Panc1 (cell line): ENCODE results near the gene RIPOR3.

ENCODE experiments used
- CTCF ChIP-seq: fragments of 450-650 bp; IDR thresholded peaks from 2 replicates; pipeline ENCODE4 v1.5.1; 2017; ENCODE audit warnings: mild to moderate bottlenecking
- REST ChIP-seq, 2 experiments: IDR thresholded peaks; 2 replicates each; pipeline ENCODE4 v1.6.1; 2011 to 2012; ENCODE audit warnings: low read depth in 2 of 2, control low read depth in 1 of 2, low read length in 1 of 2, mild to moderate bottlenecking in 1 of 2, moderate library complexity in 1 of 2; ENCODE audit not compliant: insufficient read depth in 1 of 2

- no peak for TF ChIP-seq CTCF
- no peak for TF ChIP-seq REST (IDR thresholded peaks at IDR 0.05; ENCODE audit: insufficient read depth in 1 of 2, low read depth in 2 of 2, low read length in 1 of 2)
Measured at GRCh38 chr20:50671626-50672025, 19.7 kb downstream of the RIPOR3 start.
